ENCODE measurements around the gene NEUROD4.

NEUROD4 gene

DNA sequence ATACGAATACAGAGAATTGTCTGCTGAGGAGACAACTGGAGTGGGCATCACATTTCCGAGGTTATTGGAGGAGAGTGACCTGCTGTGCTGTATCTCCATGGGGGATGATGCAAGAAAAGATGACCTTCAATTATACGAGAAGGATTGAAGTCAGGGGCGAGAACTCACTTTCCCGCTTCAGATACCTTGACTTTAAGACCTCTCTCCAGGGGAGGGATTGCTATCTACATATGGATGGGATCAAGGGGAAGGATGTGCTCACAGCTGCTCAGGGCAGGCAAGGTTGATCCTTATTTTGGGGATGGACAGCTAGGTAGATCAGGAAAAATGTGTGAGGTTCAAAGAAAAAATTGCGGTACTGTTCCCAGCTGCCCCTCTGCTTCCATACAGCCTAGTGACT is 24.4 kb downstream of the NEUROD4 start:
- Histone ChIP-seq H3K79me2 (no peaks in the 10 kb centered on the region), H3K4me1 (no peaks in the 10 kb centered on the region), H3K36me3 (ENCODE audit: control insufficient read depth, insufficient read depth, low read length) (no peaks in the 10 kb centered on the region), H2AFZ (no peak overlapping the region), H3K27ac (no peak overlapping the region), H3K4me3 (ENCODE audit: low read depth, low read length) (no peak overlapping the region), H3K27me3 (ENCODE audit: control insufficient read depth, insufficient read depth, low read length) (no peaks in the 10 kb centered on the region), H3K9ac (no peak overlapping the region), H3K4me2 (ENCODE audit: low read length) (no peak overlapping the region), H3K9me3 (ENCODE audit: control insufficient read depth, low read length) (no peaks in the 10 kb centered on the region)
- TF ChIP-seq, protein P1, sequence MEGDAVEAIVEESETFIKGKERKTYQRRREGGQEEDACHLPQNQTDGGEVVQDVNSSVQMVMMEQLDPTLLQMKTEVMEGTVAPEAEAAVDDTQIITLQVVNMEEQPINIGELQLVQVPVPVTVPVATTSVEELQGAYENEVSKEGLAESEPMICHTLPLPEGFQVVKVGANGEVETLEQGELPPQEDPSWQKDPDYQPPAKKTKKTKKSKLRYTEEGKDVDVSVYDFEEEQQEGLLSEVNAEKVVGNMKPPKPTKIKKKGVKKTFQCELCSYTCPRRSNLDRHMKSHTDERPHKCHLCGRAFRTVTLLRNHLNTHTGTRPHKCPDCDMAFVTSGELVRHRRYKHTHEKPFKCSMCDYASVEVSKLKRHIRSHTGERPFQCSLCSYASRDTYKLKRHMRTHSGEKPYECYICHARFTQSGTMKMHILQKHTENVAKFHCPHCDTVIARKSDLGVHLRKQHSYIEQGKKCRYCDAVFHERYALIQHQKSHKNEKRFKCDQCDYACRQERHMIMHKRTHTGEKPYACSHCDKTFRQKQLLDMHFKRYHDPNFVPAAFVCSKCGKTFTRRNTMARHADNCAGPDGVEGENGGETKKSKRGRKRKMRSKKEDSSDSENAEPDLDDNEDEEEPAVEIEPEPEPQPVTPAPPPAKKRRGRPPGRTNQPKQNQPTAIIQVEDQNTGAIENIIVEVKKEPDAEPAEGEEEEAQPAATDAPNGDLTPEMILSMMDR (IDR thresholded peaks at IDR 0.05): no peak

DNA sequence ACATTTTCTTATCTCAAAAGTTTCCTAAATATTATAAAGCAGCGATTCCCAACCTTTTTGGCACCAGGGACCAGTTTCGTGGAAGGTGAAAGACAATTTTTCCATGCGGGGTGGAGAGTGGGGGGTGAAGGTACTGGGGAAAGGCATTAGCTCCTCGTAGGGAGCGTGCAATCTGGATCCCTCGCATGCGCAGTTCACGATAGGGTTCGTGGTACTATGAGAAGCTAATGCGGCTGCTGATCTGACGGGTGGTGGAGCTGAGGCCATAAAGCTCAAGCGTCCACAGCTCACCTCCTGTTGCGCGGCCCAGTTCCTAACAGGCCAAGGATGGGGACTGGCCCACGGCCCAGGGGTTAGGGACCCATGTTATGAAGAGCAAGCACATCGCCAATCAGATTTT is 29.9 kb downstream of the NEUROD4 start:
- no peaks in the 10 kb centered on the region for H3K36me3 ChIP-seq (ENCODE audit: control insufficient read depth, insufficient read depth, low read length)
- no peak overlapping the region for H3K4me2 ChIP-seq (ENCODE audit: low read length)
- TF ChIP-seq, protein P1 (IDR thresholded peaks at IDR 0.05): no peak

DNA sequence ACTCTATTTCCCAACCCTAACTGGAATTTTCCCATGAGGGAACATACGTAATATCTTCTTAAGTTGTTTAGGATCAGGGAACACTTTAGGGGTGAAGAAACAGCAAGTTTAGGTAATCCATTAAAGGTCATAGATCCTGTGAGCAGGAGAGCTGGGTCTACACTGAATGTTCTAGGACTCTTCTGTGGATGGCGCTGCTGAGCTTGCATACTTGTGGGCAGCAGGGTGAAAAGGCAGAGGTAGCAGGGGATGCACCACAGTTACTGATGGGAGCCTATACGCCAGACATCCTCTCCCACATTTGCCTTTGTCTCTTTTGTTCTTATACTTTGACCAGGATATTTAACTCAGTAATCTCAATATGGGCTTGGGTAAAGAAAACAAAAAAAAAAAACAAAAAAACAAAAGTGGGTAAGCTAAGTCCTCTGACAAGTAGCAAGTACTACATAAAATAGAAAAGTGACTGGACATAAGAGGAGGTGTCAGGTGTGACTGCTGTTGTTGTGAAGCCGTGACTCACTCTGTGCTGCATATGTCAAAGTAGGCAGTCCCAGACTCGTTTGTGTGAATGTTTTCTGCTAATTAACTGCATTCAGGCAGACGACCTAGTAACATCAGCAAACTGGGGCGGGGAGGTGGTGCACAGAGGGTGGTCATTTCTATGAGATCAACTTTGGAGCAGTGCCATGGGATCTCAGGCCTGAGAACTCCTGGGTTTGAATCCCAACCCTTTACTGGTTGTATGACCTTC is 31.6 kb downstream of the NEUROD4 start:
- Histone ChIP-seq H3K27me3 (ENCODE audit: control insufficient read depth, insufficient read depth, low read length) (no peaks in the 10 kb centered on the region), H2AFZ (no peak overlapping the region), H3K9ac (no peak overlapping the region), H3K4me1 (no peaks in the 10 kb centered on the region), H3K79me2 (no peaks in the 10 kb centered on the region), H3K27ac (no peak overlapping the region), H3K9me3 (ENCODE audit: control insufficient read depth, low read length) (no peaks in the 10 kb centered on the region), H3K4me2 (ENCODE audit: low read length) (no peak overlapping the region), H3K36me3 (ENCODE audit: control insufficient read depth, insufficient read depth, low read length) (no peaks in the 10 kb centered on the region), H3K4me3 (ENCODE audit: low read depth, low read length) (no peak overlapping the region)
- TF ChIP-seq, protein P1 (IDR thresholded peaks at IDR 0.05): no peak

More for the DNA sequence above, 29.9 kb downstream of the NEUROD4 start:
- no peaks in the 10 kb centered on the region for H3K79me2 ChIP-seq
- no peak overlapping the region for H2AFZ ChIP-seq
- no peaks in the 10 kb centered on the region for H3K9me3 ChIP-seq (ENCODE audit: control insufficient read depth, low read length)
- H3K27me3 ChIP-seq (ENCODE audit: control insufficient read depth, insufficient read depth, low read length): no peaks in the 10 kb centered on the region
- H3K9ac ChIP-seq: no peak overlapping the region
- H3K27ac ChIP-seq: no peak overlapping the region
- H3K4me1 ChIP-seq: no peaks in the 10 kb centered on the region
- no peak overlapping the region for H3K4me3 ChIP-seq (ENCODE audit: low read depth, low read length)

DNA sequence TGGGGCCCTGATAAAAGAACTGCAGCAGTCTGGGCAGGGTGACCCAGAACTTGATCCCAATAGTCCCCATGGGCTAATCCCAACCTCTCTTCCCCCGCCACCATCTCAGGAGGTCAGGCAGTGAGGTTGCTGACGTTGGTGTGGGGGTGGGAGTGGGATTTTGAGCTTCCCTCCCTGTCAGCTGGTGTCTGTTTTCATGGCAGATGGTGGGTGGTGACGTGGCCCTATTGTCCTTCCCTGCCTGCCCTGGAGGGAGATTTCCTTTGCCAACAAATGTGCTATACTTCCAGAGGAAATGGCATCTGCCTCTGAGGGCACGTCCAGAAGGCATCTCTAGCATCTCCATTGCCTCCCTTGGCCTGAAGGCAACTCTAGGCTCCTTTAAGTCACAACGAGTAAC is 37.7 kb downstream of the NEUROD4 start:
- H3K4me2 ChIP-seq (ENCODE audit: low read length): no peak overlapping the region
- TF ChIP-seq, protein P1 (IDR thresholded peaks at IDR 0.05): no peak
- no peaks in the 10 kb centered on the region for H3K9me3 ChIP-seq (ENCODE audit: control insufficient read depth, low read length)

DNA sequence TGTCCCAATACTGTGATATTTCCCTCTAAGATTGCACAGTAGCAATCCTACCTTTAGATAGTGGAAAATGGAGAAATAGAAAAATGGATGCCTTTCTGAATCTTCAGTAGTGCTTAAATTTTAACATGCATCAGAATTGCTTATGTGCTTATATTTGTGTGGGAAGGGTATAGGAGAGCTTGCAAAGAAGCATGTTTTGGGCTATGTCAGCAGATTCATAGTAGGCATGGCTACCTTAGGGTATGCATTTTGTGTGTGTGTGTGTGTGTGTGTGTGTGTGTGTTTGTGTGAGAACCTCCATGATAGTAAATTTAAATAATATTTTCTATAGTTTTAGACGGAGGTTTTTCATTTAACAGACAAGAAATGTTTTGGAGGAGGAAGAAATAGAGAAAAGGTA is 38.3 kb downstream of the NEUROD4 start:
- no peaks in the 10 kb centered on the region for H3K9me3 ChIP-seq (ENCODE audit: control insufficient read depth, low read length)
- TF ChIP-seq, protein P1 (IDR thresholded peaks at IDR 0.05): no peak
- H3K9ac ChIP-seq: no peak overlapping the region
- no peak overlapping the region for H3K27ac ChIP-seq
- no peaks in the 10 kb centered on the region for H3K36me3 ChIP-seq (ENCODE audit: control insufficient read depth, insufficient read depth, low read length)
- H3K4me2 ChIP-seq (ENCODE audit: low read length): no peak overlapping the region
- no peaks in the 10 kb centered on the region for H3K27me3 ChIP-seq (ENCODE audit: control insufficient read depth, insufficient read depth, low read length)
- H2AFZ ChIP-seq: no peak overlapping the region
- no peaks in the 10 kb centered on the region for H3K4me1 ChIP-seq
- no peaks in the 10 kb centered on the region for H3K79me2 ChIP-seq
- H3K4me3 ChIP-seq (ENCODE audit: low read depth, low read length): no peak overlapping the region

More for the DNA sequence above, 37.7 kb downstream of the NEUROD4 start:
- Histone ChIP-seq H3K27me3 (ENCODE audit: control insufficient read depth, insufficient read depth, low read length) (no peaks in the 10 kb centered on the region), H2AFZ (no peak overlapping the region), H3K4me1 (no peaks in the 10 kb centered on the region), H3K36me3 (ENCODE audit: control insufficient read depth, insufficient read depth, low read length) (no peaks in the 10 kb centered on the region), H3K27ac (no peak overlapping the region), H3K9ac (no peak overlapping the region), H3K79me2 (no peaks in the 10 kb centered on the region), H3K4me3 (ENCODE audit: low read depth, low read length) (no peak overlapping the region)
